RWPE2 (cell line): ENCODE data around the gene CERS2.

Source experiments
- ATAC-seq: fragments of 200-7000 bp; cut with Tn5 transposase; 3 replicates; pipeline ENCODE4 v1.9.1; 2021; ENCODE audit warnings: low read depth
- DNase-seq: peaks from one replicate; pipeline ENCODE4 v3.0.0-alpha.2; 2020; ENCODE audit warnings: low spot score
- H3K27ac ChIP-seq: fragments of 450-650 bp; 2 replicates; pipeline ENCODE4 v1.5.1; 2017; ENCODE audit warnings: mild to moderate bottlenecking; ENCODE audit not compliant: poor library complexity, severe bottlenecking
- H3K27me3 ChIP-seq: fragments of 250-450 bp; sonication (Bioruptor Pico); 2 replicates; pipeline ENCODE4 v1.5.1; 2021; ENCODE audit warnings: mild to moderate bottlenecking, moderate library complexity; ENCODE audit not compliant: insufficient read depth, poor library complexity, severe bottlenecking
- H3K36me3 ChIP-seq: fragments of 250-450 bp; sonication (Bioruptor Pico); 2 replicates; pipeline ENCODE4 v1.5.1; 2020; ENCODE audit warnings: low read depth, mild to moderate bottlenecking, moderate library complexity
- H3K4me1 ChIP-seq: fragments of 250-450 bp; sonication (Bioruptor Pico); 2 replicates; pipeline ENCODE4 v1.5.1; 2021; ENCODE audit warnings: mild to moderate bottlenecking, moderate library complexity; ENCODE audit not compliant: insufficient read depth, poor library complexity, severe bottlenecking
- H3K4me3 ChIP-seq: fragments of 250-450 bp; sonication (Bioruptor Pico); 2 replicates; pipeline ENCODE4 v1.5.1; 2021; ENCODE audit warnings: mild to moderate bottlenecking, moderate library complexity; ENCODE audit not compliant: severe bottlenecking
- H3K9me3 ChIP-seq: fragments of 250-450 bp; sonication (Bioruptor Pico); 2 replicates; pipeline ENCODE4 v1.5.1; 2021; ENCODE audit warnings: mild to moderate bottlenecking, moderate library complexity; ENCODE audit not compliant: severe bottlenecking
- CTCF ChIP-seq: fragments of 450-650 bp; IDR thresholded peaks from one replicate; pipeline ENCODE4 v1.5.1; 2017; ENCODE audit warnings: mild to moderate bottlenecking, moderate library complexity; ENCODE audit not compliant: poor library complexity, severe bottlenecking

Gene CERS2

DNA sequence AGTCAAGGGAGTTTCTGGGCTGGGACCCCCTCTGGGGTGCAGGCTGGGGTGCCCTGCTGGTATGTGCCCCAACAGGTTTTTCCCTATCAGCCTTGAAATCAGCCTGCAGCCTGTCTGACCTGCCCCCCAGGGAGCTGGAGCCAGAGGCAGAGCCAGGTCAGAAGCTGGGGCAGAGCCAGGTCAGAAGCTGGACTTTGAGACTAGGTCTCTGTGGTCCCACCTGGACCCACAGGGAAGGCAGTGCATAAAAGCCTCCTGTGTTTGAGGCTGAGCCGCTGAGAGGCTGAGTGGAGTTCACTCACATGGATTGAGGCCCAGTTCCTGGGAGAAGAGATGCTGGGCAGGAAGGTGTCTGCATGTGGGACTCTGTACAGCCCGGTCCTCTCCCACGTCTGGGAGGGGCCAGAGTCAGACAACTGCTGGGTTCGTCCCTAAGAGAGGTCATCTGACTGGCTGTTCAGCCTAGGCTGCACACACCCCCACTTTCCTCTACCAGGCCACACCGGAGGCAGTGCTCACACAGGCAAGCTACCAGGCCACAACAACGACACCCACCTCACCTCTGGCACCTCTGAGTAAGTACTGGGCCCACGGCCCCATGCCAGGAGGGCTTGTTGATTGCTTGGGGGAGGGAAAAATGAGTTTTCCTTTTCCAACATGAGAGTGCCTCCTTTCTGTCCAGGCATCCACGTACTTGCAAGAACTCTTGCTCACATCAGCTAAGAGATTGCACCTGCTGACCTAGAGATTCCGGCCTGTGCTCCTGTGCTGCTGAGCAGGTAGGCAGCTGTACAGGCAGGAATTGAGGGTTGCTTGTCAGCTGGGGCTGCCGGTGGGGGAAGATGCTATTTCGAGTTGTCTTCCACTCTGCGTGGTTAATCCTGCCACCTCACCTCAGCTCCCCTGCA is 7.4 kb upstream of the CERS2 start, which contains the start of gene ANXA9:
TSS of gene ANXA9 (plus strand) at position 488 of the 908 bp plus-strand sequence. CDS start 814 bp downstream, outside the sequence.
- Histone ChIP-seq H3K27ac (peak within 1 kb of the TSS; percentile 34), H3K4me1 (peaks cover 17% of the 10 kb centered on the region), H3K36me3 (no peaks in the 10 kb centered on the region), H3K4me3 (no peak within 1 kb of the TSS), H3K9me3 (no peaks in the 10 kb centered on the region), H3K27me3 (no peaks in the 10 kb centered on the region)
- no peak for TF ChIP-seq CTCF
- DNase-seq (no peak), ATAC-seq (peak; percentile 3; the same call in 2 of the 3 replicates)

GRCh38 chr1:150981177-150981804 is 6.7 kb upstream of the CERS2 start:
- no peak for TF ChIP-seq CTCF
- no peak overlapping the region for H3K4me3 ChIP-seq
- H3K27ac ChIP-seq = peak overlapping the region; percentile 34
- H3K9me3 ChIP-seq = no peaks in the 10 kb centered on the region
- no peaks in the 10 kb centered on the region for H3K36me3 ChIP-seq
- DNase-seq (no peak), ATAC-seq (peak; percentile 49)
- no peaks in the 10 kb centered on the region for H3K27me3 ChIP-seq
- peaks cover 23% of the 10 kb centered on the region for H3K4me1 ChIP-seq

GRCh38 chr1:150979092-150980056 is 4.7 kb upstream of the CERS2 start:
- Histone ChIP-seq H3K4me1 (peaks cover 23% of the 10 kb centered on the region), H3K4me3 (no peak overlapping the region), H3K27me3 (no peaks in the 10 kb centered on the region), H3K36me3 (no peaks in the 10 kb centered on the region), H3K9me3 (no peaks in the 10 kb centered on the region), H3K27ac (peak overlapping the region; percentile 83)
- TF ChIP-seq CTCF = peak; percentile 99
- DNase-seq = no peak
- peak; percentile 49 for ATAC-seq

DNA sequence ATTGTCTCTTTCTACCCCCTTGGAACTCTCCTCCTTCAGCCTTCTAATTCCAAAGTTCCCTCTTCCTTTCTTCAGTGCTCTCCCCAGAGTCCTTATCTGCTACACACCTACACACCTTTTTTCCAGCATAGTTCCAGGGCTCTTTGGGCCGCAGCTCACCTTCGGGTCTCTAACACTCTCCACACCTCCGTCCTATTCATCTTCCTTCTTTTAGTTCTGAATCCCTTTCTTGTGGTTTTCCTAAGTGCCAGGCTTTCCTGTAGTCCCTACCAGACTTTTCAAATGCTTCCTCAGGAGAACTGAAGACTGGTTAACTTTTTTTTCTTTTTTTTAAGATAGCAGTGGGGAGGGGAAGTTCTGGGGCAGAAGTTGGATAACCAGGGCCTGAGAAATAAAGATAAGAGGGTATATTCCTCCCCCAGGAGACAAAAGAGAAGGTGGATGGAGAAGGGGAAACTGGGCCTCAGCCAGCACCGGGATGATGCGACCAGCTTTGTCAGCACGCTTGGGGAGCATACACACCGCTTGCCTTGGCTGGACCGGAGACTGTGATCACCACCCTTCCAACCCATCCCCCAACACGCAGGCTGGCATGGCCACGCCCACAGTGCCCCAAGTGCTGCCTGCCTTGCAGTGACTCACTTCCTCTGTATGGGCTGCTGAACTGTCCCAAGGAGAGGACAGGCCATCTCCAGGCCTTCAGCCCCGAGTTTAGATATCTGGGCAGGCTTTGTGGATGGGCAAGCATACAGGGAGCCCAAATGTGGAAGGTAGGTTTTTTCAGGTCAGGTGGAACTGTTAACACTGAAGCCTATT is 2.5 kb upstream of the CERS2 start:
- Histone ChIP-seq H3K27me3 (no peaks in the 10 kb centered on the region), H3K36me3 (peaks cover 8% of the 10 kb centered on the region; the same call in 1 of the 2 replicates), H3K9me3 (no peaks in the 10 kb centered on the region), H3K27ac (peak overlapping the region; percentile 83), H3K4me3 (no peak overlapping the region), H3K4me1 (peaks cover 29% of the 10 kb centered on the region)
- ATAC-seq (peak; percentile 58), DNase-seq (peak; percentile 89)
- TF ChIP-seq CTCF = no peak
